ENCODE measurements around the gene POMT2.

DNA sequence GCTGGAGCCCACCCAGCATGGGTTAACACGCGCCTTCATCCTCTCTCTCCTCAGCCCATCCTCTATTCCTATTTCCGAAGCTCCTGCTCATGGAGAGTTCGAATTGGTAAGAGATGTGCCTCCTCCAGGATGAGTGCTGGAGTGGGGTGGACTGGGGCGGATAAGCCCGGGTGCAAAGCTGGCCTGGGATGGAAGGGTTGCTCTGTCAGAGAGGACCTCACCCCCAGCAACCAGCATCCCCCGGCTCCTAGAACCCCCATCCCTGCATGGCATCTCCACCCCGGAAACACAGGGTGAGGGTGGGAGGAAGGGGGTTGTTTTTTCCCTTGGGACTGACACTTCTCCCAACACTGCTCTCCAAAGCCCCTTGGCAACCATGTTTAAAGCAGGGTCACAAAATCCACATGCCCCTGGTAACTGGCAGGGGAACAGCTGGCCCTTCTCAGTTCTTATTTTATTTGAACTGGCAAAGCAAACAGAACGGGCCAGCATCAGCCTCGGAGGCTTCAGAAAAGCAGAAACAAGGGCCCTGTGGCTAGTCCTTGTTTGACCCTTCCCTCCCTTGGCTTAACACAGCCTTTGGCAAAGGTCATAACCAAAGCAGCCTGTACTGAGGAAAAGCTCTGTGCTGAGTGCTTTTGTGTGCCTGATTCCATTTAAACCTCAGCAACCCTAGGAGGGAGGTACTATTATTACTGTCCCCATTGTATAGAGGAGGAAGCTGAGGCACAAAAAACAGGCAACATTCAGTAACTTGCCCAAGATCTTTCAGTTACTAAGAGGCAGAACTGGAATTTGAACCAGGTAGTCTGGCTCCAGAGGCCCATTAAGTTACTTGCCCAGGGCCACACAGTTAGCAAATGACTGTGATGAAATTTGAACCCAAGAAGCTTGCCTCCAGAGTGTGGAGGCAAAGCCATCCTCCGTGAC lies 4.4 kb upstream of the POMT2 start:
- no peak for TF ChIP-seq EZH2 (IDR thresholded peaks at IDR 0.05; ENCODE audit: borderline replicate concordance, low read length)
- TF ChIP-seq, protein P1, sequence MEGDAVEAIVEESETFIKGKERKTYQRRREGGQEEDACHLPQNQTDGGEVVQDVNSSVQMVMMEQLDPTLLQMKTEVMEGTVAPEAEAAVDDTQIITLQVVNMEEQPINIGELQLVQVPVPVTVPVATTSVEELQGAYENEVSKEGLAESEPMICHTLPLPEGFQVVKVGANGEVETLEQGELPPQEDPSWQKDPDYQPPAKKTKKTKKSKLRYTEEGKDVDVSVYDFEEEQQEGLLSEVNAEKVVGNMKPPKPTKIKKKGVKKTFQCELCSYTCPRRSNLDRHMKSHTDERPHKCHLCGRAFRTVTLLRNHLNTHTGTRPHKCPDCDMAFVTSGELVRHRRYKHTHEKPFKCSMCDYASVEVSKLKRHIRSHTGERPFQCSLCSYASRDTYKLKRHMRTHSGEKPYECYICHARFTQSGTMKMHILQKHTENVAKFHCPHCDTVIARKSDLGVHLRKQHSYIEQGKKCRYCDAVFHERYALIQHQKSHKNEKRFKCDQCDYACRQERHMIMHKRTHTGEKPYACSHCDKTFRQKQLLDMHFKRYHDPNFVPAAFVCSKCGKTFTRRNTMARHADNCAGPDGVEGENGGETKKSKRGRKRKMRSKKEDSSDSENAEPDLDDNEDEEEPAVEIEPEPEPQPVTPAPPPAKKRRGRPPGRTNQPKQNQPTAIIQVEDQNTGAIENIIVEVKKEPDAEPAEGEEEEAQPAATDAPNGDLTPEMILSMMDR (IDR thresholded peaks at IDR 0.05; ENCODE audit: low read length) = no peak
